ENCODE measurements around the gene USP49.

Gene USP49

DNA sequence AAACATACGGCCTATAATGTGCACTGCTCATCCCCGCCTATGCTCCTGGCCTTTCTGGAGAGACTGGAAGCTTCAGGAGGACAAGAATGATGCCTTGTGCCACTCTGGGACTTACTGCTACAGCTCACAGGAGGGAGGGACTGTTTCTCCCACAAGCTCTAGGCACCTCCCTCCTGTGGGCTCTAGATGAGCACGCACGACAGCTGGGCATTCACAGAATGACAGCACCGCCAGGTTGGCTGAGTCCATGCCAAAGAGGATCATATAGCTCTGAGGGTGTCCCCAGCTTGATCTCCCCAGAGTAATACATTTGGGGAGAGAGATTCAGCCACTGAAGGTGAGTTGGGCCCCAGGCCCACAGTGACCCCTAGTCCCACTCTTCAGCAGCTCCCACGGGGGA lies 137.9 kb downstream of the USP49 start:
- DNase-seq (no peak), ATAC-seq (no peak)

DNA sequence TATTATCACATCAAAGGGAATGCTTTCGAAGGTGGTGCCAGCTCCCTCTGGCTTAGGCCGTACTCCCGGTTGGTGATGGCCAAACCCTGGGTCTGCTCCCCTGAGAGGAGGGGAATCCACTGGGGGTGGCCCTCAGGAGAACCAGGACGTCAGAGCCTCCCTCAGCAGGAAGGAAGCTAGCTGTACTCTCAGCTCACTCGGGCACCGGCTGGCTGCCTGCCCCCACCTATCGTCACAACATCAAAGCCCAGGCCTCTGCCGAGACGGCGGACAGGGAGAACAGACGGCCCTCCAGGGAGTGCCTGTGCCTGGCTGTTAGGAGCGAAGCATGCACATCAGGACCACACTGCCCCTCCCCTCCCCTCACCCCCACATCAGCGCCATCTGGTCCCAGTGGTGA lies 138.8 kb downstream of the USP49 start:
- ATAC-seq (no peak), DNase-seq (no peak)

- ATAC-seq, result no peak
- no peak for DNase-seq
Observed at GRCh38 chr6:41755895-41756294, 139.3 kb downstream of the USP49 start.

- no peak for DNase-seq
- no peak for ATAC-seq
Observed at GRCh38 chr6:41750374-41750773, 144.8 kb downstream of the USP49 start.

- no peak for ATAC-seq
- DNase-seq, result no peak
Observed at GRCh38 chr6:41748542-41748941, 146.6 kb downstream of the USP49 start.

- DNase-seq (no peak), ATAC-seq (no peak)
Observed at GRCh38 chr6:41748102-41748477, 147.1 kb downstream of the USP49 start.

- no peak for ATAC-seq
Observed at GRCh38 chr6:41747256-41748101, 147.7 kb downstream of the USP49 start, which contains the start of gene PGC. TSS of gene PGC (minus strand) at chr6:41747397. CDS start at chr6:41747334, 63 bp downstream.

GRCh38 chr6:41746107-41746506 lies 149.1 kb downstream of the USP49 start:
- ATAC-seq (no peak), DNase-seq (no peak)

More at GRCh38 chr6:41747256-41748101, 147.7 kb downstream of the USP49 start, which contains the start of gene PGC:
- DNase-seq, result no peak

GRCh38 chr6:41744236-41744787 lies 150.9 kb downstream of the USP49 start:
- DNase-seq (no peak), ATAC-seq (no peak)

- DNase-seq (no peak), ATAC-seq (no peak)
Observed at GRCh38 chr6:41743406-41744235, 151.6 kb downstream of the USP49 start.

- ATAC-seq, result no peak
- DNase-seq, result no peak
Observed at GRCh38 chr6:41741625-41742490, 153.3 kb downstream of the USP49 start.

DNA sequence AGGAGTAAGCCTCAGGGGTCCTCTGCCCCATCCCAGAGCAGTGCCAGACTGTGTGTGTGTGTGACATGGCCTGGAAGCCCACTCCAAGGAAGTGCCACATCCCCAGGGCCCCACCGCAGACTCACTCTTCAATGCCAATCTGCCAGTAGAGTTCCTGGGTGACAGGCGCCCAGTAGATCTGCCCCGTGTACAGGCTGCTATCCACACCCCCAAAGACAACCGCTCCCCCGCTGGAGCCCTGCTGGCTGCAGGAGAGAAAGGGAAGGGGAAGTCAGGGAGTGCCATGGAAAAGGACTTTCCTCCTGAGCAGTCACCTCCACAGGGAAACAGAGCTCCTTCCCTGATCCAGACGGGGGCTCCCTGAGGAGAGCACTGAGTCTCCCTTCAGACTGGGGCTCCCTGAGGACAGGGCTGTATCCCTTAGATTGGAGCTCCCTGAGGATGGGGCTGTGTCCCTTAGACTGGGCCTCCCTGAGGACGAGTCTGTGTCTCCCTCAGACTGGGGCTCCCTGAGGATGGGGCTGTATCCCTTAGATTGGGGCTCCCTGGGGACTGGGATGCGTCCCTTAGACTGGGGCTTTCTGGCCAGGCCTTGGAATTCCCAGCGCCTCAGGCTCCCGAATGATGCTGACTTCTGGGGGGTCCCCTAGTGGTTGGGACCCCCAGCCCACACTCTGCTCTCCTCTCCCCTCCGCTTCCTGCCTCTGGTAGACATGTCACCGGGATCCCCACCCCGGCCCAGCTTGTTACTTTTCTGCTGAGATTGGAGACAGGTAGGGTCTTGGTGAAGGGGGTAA lies 154.6 kb downstream of the USP49 start:
- ATAC-seq, result no peak

More for the DNA sequence above, 154.6 kb downstream of the USP49 start:
- DNase-seq, result no peak

Measured in stimulated activated naive CD8-positive, alpha-beta T cell treated with anti-CD3 and anti-CD28 coated beads, Interleukin-15, Interleukin-2, amounts not matched to agents 100 U/mL and 50 U/mL, for 24 hours (primary cell).